Sciatic nerve (tissue), 2 donors: ENCODE measurements around the gene CBFA2T2. TPM values are rescaled to one million over a fixed set of nuclear protein-coding genes. Genes with fewer than 3 reads are reported as not detected.
"Not testable (repeated sequence)": the region's sequence is repeated elsewhere in the genome, so short reads cannot be mapped to it uniquely, and the experiment has no call there.

Experiments
- ATAC-seq: fragments of 200-7000 bp; cut with Tn5 transposase; one replicate; pipeline ENCODE4 v1.9.1; 2020; ENCODE audit warnings: mild to moderate bottlenecking, moderate library complexity
- DNase-seq: peaks from one replicate; pipeline ENCODE4 v3.0.0-alpha.2; 2020; ENCODE audit warnings: low spot score
- intact Hi-C: fragments of 100-400 bp; cut with DNase I; formaldehyde crosslinking; loops from one replicate; pipeline ENCODE4 v1.14.2; 2022
- total RNA-seq: library from RNA; stranded (reverse); fragmentation: NEBNext Ultra II Directional; extraction: Animal tissue kit (Norgen Biotek cat#: 25700); gene quantifications from one replicate; pipeline ENCODE4 v1.2.1, GENCODE V29; 2021
- donor health status: DM: no; HTN: no; CAD: no.
- donor health status: DM: no; HTN: no; CAD: no.

Gene CBFA2T2
- total RNA-seq, 1 donor from 2014 or later: 26.0 TPM

DNA sequence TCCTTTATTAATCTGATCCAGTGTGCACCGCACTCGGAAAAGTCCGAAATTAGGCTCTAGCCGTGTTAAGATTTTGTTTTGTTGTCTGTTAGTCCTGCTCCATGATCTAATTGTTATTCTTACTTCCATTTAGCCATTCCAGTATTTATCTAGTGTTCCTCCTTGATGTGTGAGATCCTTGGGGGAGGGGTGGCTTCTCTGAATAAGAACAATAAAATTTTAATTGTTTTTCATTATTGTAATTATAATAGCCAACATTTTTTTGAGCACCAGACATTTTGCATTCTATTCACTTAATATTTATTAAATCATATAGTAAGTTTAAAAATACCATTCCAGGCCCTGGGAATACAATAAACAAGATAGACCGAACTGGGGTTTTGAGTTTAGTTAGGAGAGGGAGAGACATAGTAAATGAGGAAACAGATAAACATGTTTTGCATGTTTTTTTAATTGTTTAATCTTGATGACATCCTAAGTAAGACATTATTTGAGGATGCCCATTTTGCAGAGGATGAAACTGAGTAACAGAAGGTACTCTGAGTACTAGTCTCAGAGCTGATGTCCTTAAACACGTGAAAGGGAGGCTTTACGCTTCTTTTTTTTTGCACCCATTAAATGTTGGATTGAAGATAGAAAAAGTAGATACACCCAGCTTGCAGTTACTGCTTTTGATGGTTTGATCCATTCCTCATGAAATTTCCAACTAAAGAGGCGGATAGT lies 1.2 kb downstream of the CBFA2T2 start:
- no peak for ATAC-seq
- no peak for DNase-seq
- intact Hi-C loops: no loop called here

DNA sequence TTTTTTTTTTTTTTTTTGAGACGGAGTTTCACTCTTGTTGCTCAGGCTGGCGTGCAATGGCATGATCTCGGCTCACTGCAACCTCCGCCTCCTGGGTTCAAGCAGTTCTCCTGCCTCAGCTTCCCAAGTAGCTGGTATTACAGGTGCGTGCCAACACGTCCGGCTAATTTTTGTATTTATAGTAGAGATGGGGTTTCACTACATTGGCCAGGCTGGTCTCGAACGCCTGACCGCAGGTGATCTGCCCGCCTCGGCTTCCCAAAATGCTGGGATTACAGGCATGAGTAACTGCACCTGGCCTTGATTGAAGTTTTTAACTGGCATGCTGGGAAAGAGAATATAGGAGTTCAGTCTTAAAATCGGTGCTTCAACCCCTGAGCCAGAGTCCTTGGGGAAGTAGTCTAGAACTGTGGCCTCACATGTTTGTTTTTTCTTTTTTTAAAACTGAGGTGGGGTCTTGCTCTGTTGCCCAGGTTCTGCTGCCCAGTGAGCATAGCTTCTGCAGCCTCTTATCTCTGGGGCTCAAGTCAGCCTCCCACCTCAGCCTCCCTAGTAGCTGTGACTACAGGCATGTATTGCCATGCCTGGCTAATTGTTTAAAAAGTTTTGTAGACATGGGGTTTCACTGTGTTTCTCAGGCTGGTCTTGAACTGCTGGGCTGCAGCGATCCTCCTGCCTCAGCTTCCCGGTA lies 3.3 kb downstream of the CBFA2T2 start:
- intact Hi-C loops: no loop called here
- no peak for ATAC-seq
- DNase-seq: peak; percentile 38

GRCh38 chr20:33496776-33497175 lies 6.9 kb downstream of the CBFA2T2 start:
- DNase-seq: peak; percentile 9
- ATAC-seq, intact Hi-C loops: not testable (repeated sequence)

GRCh38 chr20:33499355-33499754 lies 9.5 kb downstream of the CBFA2T2 start:
- DNase-seq: no peak
- intact Hi-C loops: no loop called here
- no peak for ATAC-seq

GRCh38 chr20:33501000-33501399 lies 11.1 kb downstream of the CBFA2T2 start:
- ATAC-seq (no peak), DNase-seq (no peak)
- intact Hi-C loops: no loop called here

DNA sequence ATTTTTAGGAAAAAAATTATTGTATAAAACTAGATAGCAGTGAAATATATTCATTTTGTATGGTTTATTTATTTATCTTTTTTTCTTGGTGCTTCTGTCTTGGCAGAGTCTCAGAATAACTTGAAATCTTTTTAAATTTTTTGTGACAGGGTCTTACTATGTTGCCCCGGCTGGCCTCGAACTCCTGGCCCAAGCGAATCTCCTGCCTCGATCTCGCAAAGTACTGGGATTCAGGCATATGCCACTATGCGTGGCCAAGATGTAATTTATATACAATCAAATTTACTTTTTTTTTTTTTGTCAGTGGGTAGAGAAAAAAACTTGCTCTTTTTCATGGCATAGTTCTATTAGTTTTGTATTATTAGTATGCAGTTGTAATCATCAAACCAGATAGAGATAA lies 13.7 kb downstream of the CBFA2T2 start:
- DNase-seq: no peak
- intact Hi-C loops: no loop called here
- ATAC-seq: no peak

GRCh38 chr20:33506576-33506975 lies 16.7 kb downstream of the CBFA2T2 start:
- intact Hi-C loops: no loop called here
- DNase-seq (no peak), ATAC-seq (no peak)

GRCh38 chr20:33507461-33507860 lies 17.6 kb downstream of the CBFA2T2 start:
- intact Hi-C loops: no loop called here
- ATAC-seq (no peak), DNase-seq (no peak)

- intact Hi-C loops, ATAC-seq, DNase-seq: not testable (repeated sequence)
Observed at GRCh38 chr20:33508015-33508414, 18.1 kb downstream of the CBFA2T2 start.

DNA sequence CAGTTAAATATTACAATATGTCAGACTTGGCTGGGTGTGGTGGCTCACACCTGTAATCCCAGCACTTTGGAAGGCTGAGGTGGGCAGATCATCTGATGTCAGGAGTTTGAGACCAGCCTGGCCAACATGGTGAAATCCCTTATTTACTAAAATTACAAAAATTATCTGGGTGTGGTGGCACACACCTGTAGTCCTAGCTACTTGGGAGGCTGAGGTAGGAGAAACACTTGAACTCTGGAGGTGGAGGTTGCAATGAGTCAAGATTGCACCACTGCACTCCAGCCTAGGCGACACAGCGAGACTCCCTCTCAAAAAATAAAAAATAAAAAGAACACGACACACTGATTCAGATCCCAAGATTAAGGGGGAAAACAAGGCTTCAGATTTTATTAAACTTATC lies 19.2 kb downstream of the CBFA2T2 start:
- DNase-seq, intact Hi-C loops: not testable (repeated sequence)

DNA sequence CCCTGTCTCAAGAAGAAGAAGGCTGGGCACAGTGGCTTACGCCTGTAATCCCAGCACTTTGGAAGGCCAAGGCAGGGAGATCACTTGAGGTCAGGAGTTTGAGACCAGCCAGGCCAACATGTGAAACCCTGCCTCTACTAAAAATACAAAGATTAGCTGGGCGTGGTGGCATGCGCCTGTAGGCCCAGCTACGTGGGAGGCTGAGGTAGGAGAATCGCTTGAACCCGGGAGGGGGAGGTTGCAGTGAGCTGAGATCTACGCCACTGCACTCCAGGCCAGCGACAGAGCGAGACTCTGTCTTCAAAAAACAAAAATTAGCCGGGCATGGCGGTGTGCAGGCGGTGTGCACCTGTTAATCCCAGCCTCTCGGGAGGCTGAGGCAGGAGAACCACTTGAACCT lies 22.0 kb downstream of the CBFA2T2 start:
- DNase-seq, ATAC-seq, intact Hi-C loops: not testable (repeated sequence)

More for the DNA sequence above, 19.2 kb downstream of the CBFA2T2 start:
- not testable (repeated sequence) for ATAC-seq

GRCh38 chr20:33515569-33516216 lies 25.8 kb downstream of the CBFA2T2 start:
- intact Hi-C loops: no loop called here
- DNase-seq: no peak
- ATAC-seq: no peak

DNA sequence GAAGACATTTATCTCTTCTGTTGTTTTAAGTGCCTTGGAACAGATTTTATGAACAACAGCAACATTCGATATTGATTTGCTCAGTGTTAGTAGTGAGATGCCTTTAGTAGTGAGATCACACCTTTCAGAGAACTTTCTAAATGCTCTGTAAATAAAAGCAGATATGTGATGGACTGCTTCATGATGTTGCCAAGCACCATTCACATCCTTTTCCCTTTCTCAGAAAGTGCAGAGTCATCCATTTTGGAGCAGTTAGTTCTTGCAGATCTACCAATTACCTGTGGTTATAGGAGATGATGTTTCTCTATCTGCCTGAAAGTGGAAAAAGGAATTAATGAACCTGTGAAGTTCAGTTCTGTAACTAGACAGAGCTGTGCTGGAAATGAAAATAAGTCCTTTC lies 27.0 kb downstream of the CBFA2T2 start:
- no peak for DNase-seq
- intact Hi-C loops: no loop called here
- no peak for ATAC-seq

GRCh38 chr20:33518071-33518470 lies 28.2 kb downstream of the CBFA2T2 start:
- intact Hi-C loops: no loop called here
- DNase-seq: no peak
- no peak for ATAC-seq

GRCh38 chr20:33521461-33521860 lies 31.6 kb downstream of the CBFA2T2 start:
- DNase-seq: no peak
- no peak for ATAC-seq
- intact Hi-C loops: no loop called here

DNA sequence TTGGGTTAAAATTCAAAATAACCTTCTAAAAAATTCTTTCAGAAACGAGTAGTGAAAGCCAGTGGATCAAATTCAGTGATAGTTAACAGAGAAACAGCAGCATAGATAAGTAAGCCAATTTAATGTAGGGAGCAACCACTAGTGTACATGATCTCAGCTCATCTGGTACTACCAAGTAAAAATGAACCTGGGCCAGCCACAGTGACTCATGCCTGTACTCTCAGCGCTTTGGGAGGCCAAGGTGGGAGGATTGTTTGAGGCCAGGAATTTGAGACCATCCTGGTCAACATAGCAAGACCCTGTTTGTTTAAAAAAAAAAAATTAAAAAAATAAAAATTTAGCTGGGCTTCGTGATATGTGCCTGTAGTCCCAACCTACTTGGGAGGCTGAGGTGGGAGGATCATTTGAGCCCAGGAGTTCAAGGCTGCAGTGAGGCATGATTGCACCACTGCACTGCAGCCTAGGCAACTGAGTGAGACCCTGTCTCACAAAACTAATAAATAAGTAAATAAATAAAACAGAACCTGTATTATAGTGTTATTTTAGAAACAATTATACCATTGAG lies 32.4 kb downstream of the CBFA2T2 start:
- intact Hi-C loops: no loop called here
- ATAC-seq (no peak), DNase-seq (no peak)

DNA sequence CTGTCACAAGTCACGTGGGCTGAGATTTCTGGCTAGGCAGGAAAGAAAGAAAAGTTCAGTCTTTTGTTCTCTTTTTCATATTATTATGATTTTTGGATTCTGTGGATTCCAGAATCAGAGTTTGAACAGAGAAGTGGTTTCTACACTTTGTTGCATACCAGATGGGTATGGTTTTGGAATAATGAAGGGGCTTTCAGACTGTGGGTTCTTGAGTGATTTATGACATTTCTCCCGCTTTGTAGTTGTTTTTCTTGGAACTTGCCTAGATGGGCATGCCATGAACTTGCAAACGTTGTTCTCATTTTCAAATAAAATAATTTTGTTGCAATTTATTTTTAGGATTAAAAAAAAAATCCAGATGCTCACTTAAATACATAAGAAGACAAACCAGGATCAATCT lies 34.4 kb downstream of the CBFA2T2 start:
- intact Hi-C loops: no loop called here
- DNase-seq (no peak), ATAC-seq (no peak)

GRCh38 chr20:33526769-33527168 lies 36.9 kb downstream of the CBFA2T2 start:
- intact Hi-C loops: no loop called here
- no peak for DNase-seq
- ATAC-seq: no peak

GRCh38 chr20:33531047-33531877 lies 41.4 kb downstream of the CBFA2T2 start:
- intact Hi-C loops: no loop called here
- DNase-seq: no peak
- peak; percentile 28 for ATAC-seq
